ENCODE results near the gene IFFO2. TPM values are rescaled to one million over a fixed set of nuclear protein-coding genes. Genes with fewer than 3 reads are reported as not detected.

IFFO2 gene
- total and polyA plus RNA-seq, 2 of the 8 experiments (the other 6 are each of a cell fraction or from before 2014, with no cell fraction given): 6.6 to 10.4 TPM

DNA sequence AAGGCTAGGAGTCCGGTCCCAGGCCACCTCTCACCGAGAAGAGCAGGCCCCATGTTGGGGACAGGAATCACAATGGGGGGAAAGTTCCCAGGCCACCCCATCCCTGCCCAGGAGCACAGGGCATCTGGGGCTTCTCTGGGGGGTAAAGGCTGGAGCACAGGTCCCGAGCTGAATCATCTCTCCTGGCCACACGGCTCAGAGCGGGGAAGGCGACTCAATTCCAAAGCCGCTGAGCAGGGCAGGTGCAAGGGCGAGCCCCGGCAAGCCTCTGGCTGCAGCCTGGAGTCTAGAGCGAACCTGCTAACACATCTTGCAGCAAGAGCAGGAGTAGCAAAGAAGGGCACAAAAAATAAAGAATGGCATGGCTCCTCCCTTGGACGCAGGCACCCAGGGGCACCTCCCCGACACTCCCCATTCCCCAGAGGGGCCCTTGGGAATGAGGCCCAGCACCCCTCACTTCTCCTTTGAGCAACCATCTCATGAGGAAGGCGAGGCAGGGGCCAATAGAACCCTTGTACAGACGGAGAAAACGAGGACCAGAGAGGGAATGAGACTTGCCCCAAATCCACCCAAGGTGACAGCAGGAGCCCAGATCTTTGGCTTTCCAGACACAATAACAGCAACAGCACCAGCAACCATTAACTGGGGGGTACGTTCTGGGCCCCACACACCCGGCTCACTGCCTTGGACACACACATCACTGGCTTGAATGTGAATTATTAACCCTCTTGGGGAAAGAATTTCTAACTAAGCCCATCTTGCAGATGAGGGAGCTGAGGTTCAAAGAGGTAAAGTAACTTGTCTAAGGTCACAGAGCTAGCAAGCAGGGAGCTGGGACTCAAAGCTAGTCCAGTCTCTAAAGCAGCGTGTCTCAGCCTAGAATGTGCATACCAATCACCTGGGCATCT lies 33.4 kb downstream of the IFFO2 start:
- ChIA-PET POLR2A (ENCODE audit: partially characterized antibody) (interaction anchor here (0.7 to 1.4 kb wide), 4 partner anchors 10 to 339 kb away, joined by 3 read pairs; no protein-coding TSS in a partner anchor), CTCF (ENCODE audit: partially characterized antibody) (interaction anchor here (0.9 to 10.0 kb wide), 11 partner anchors 9 to 172 kb away, joined by 3 to 109 read pairs (median 5); no protein-coding TSS in a partner anchor)
- Histone ChIP-seq H2AK5ac (ENCODE audit: low read depth, low read length) (no peak overlapping the region), H3K18ac (ENCODE audit: extremely low read depth, low read length) (peak overlapping the region; percentile 32; the same call in 1 of the 2 replicates), H2BK12ac (ENCODE audit: low read depth, low read length) (0 out of 2 replicates have a peak overlapping the region, but pooled peaks have one; percentile 50), H3K4me2 (ENCODE audit: insufficient read depth in 1 of 2, low read depth in 2 of 2, low read length in 2 of 2) (no peak overlapping the region), H3K79me1 (ENCODE audit: low read depth, low read length) (0 out of 2 replicates have a peak, but pooled peaks cover 3% of the 10 kb centered on the region), H3K4me1 (replicated peaks in 1 of 4; ENCODE audit: control insufficient read depth in 3 of 4, insufficient read depth in 4 of 4, low read length in 3 of 4) (peaks cover 0 to 17% (median 10%) of the 10 kb centered on the region in 4 experiments; a peak in 6 of 7 replicates), H2BK20ac (ENCODE audit: low read length) (no peak overlapping the region), H3K4me3 (ENCODE audit: extremely low read depth in 1 of 4, insufficient read depth in 2 of 4, low read depth in 3 of 4, low read length in 4 of 4) (no peak overlapping the region), H3K23me2 (ENCODE audit: low read depth, low read length) (peaks cover 7% of the 10 kb centered on the region; the same call in 1 of the 2 replicates), H3K36me3 (ENCODE audit: control insufficient read depth in 2 of 4, insufficient read depth in 4 of 4, low read length in 3 of 4) (no peaks in the 10 kb centered on the region), H3K27ac (ENCODE audit: low read depth, low read length) (no peak overlapping the region), H2AFZ (ENCODE audit: low read length) (no peak overlapping the region), H3K23ac (ENCODE audit: insufficient read length) (no peak overlapping the region), H4K91ac (replicated peaks; ENCODE audit: insufficient read length, low read length) (peak overlapping the region; percentile 41), H2BK120ac (replicated peaks; ENCODE audit: low read depth, low read length) (no peak overlapping the region), H3K9me3 (ENCODE audit: insufficient read depth in 2 of 2, low read depth in 1 of 2, low read length in 1 of 2) (no peaks in the 10 kb centered on the region), H3K56ac (replicated peaks; ENCODE audit: insufficient read length, low read depth, low read length) (peak overlapping the region; percentile 17), H3K27me3 (replicated peaks in 1 of 4; ENCODE audit: control insufficient read depth in 3 of 4, extremely low read depth in 1 of 4, insufficient read depth in 3 of 4, low read length in 3 of 4) (no peaks in the 10 kb centered on the region), H3K79me2 (ENCODE audit: control insufficient read depth in 1 of 2, insufficient read depth in 2 of 2, low read length in 2 of 2) (no peaks in the 10 kb centered on the region), H4K5ac (ENCODE audit: insufficient read length, low read depth, low read length) (no peak overlapping the region), H2BK5ac (ENCODE audit: low read depth, low read length) (peak overlapping the region; percentile 75; the same call in 1 of the 2 replicates), H2BK15ac (ENCODE audit: low read length) (no peak overlapping the region), H4K8ac (ENCODE audit: extremely low read depth, insufficient read depth, low read length) (no peak overlapping the region; the same call in 1 of the 2 replicates), H3K14ac (ENCODE audit: insufficient read length) (no peak overlapping the region), H3K4ac (replicated peaks; ENCODE audit: insufficient read length, low read depth, low read length) (no peak overlapping the region), H4K20me1 (replicated peaks in 1 of 2; ENCODE audit: control insufficient read depth in 1 of 2, insufficient read depth in 2 of 2, low read length in 2 of 2) (no peaks in the 10 kb centered on the region), H3K9ac (replicated peaks in 1 of 4; ENCODE audit: extremely low read depth in 1 of 4, low read depth in 3 of 4, low read length in 3 of 4) (no peak overlapping the region; a peak in 2 of 7 replicates)
- 81% methylated on average over 18 of the region's 18 CpGs; no CpG with 5 or more reads in 1 of the 2 experiments for WGBS, 2 experiments (ENCODE audit: extremely low coverage in 1 of 2, insufficient coverage in 1 of 2, insufficient read length in 1 of 2, insufficient replicate concordance in 2 of 2, low coverage in 1 of 2, low lambda C conversion rate in 2 of 2, missing lambda C conversion rate in 1 of 2)
- DNase-seq (ENCODE audit: low read depth in 1 of 2, low spot score in 2 of 2) (no peak), FAIRE-seq (no peak)
- no peak for TF ChIP-seq EGR1 (IDR thresholded peaks at IDR 0.05; ENCODE audit: borderline replicate concordance, low read depth, low read length)
- TF ChIP-seq CHD1 (IDR thresholded peaks at IDR 0.05; ENCODE audit: low read depth, low read length): no peak
- TF ChIP-seq GABPA (IDR thresholded peaks at IDR 0.05; ENCODE audit: borderline replicate concordance, insufficient read depth, low read length): no peak
- TF ChIP-seq RNF2 (IDR thresholded peaks at IDR 0.05; ENCODE audit: borderline replicate concordance, low read depth, low read length, missing control alignments, poor library complexity, severe bottlenecking): no peak
